Right lobe of liver (tissue), 6 donors: ENCODE results near the gene RBP4. TPM values are rescaled to one million over a fixed set of nuclear protein-coding genes. Genes with fewer than 3 reads are reported as not detected.

ENCODE experiments used
- ATAC-seq, 4 donors: fragments of 200-7000 bp; cut with Tn5 transposase; one replicate each; pipeline ENCODE4 v1.9.1; 2020; ENCODE audit warnings: mild to moderate bottlenecking in 4 of 4, moderate library complexity in 4 of 4
- DNase-seq, 3 donors: peaks; one replicate each; pipeline ENCODE4 v3.0.0-alpha.2; 2020
- H3K27ac ChIP-seq, 3 donors: fragments of 200-600 bp; one replicate each; pipeline ENCODE4 v1.8.0; 2022
- H3K27me3 ChIP-seq, 2 donors: fragments of 200-600 bp; one replicate each; pipeline ENCODE4 v1.8.0; 2022
- H3K36me3 ChIP-seq, 4 donors: fragments of 200-600 bp; sonication (generic) in 1 of 4; one replicate each; pipeline versions ENCODE4 v1.5.1 to v1.8.0; 2017 to 2022; ENCODE audit warnings: control low read depth in 1 of 4
- H3K4me1 ChIP-seq, 4 donors: fragments of 200-600 bp; sonication (generic) in 1 of 4; one replicate each; pipeline versions ENCODE4 v1.5.1 to v1.8.0; 2017 to 2022; ENCODE audit warnings: control low read depth in 1 of 4
- H3K4me3 ChIP-seq, 3 donors: fragments of 200-600 bp; one replicate each; pipeline ENCODE4 v1.8.0; 2022
- H3K9me3 ChIP-seq, 4 donors: fragments of 200-600 bp; sonication (generic) in 1 of 4; one replicate each; pipeline versions ENCODE4 v1.5.1 to v1.8.0; 2017 to 2022; ENCODE audit warnings: control low read depth in 1 of 4
- POLR2A ChIP-seq: fragments of 450-650 bp; IDR thresholded peaks from one replicate; pipeline ENCODE4 v1.6.1; 2017; ENCODE audit warnings: antibody characterized with exemption, mild to moderate bottlenecking
- WGBS: methylation state at CpG from one replicate; pipeline ENCODE4 v1.1.6; 2018; ENCODE audit warnings: low coverage, low lambda C conversion rate; ENCODE audit not compliant: insufficient coverage; ENCODE audit errors: missing lambda C conversion rate; 5-methylcytosine and 5-hydroxymethylcytosine counted together
- intact Hi-C, 2 donors: fragments of 100-400 bp; cut with DNase I; formaldehyde crosslinking; loops; one replicate each; pipeline versions ENCODE4 v1.11.2 to v1.14.1; 2022
- total RNA-seq, 6 experiments: library from RNA; depleted of rRNA in 2 of 6; stranded (reverse); fragments of >200 nt in 2 of 6; fragmentation: NEBNext Ultra II Directional in 3 of 6; extraction: Animal tissue kit (Norgen Biotek cat#: 25700) in 3 of 6; gene quantifications; one replicate each; pipeline versions ENCODE4 v1.1.0 to v1.2.4, GENCODE V29; 2016 to 2023
- TF ChIP-seq, protein P1 (sequence below), 4 donors: fragments of 200-600 bp in 3 of 4; fragments of 450-650 bp in 1 of 4; IDR thresholded peaks; one replicate each; pipeline versions ENCODE4 v1.5.1 to v1.8.0; 2016 to 2022; ENCODE audit warnings: antibody characterized with exemption in 4 of 4, mild to moderate bottlenecking in 2 of 4
- donor health status: DM: no; HTN: yes; CAD: no.
- donor health status: DM: no; HTN: no; CAD: no.
- donor health status: DM: no; HTN: no; CAD: no.
- donor health status: DM: no; HTN: yes; CAD: no.
- donor health status: DM: no; HTN: yes; CAD: no.

The RBP4 gene
- total RNA-seq, 6 experiments from 2014 or later = 4,975 to 8,539 (median 5,621) TPM

- Histone ChIP-seq H3K27me3 (no peaks in the 10 kb centered on the region), H3K4me1 (peaks cover 0 to 9% (median 2%) of the 10 kb centered on the region in 4 donors), H3K9me3 (no peaks in the 10 kb centered on the region), H3K4me3 (no peak overlapping the region), H3K27ac (no peak overlapping the region), H3K36me3 (no peaks in the 10 kb centered on the region)
- ATAC-seq (no peak), DNase-seq (no peak)
- TF ChIP-seq, protein P1, sequence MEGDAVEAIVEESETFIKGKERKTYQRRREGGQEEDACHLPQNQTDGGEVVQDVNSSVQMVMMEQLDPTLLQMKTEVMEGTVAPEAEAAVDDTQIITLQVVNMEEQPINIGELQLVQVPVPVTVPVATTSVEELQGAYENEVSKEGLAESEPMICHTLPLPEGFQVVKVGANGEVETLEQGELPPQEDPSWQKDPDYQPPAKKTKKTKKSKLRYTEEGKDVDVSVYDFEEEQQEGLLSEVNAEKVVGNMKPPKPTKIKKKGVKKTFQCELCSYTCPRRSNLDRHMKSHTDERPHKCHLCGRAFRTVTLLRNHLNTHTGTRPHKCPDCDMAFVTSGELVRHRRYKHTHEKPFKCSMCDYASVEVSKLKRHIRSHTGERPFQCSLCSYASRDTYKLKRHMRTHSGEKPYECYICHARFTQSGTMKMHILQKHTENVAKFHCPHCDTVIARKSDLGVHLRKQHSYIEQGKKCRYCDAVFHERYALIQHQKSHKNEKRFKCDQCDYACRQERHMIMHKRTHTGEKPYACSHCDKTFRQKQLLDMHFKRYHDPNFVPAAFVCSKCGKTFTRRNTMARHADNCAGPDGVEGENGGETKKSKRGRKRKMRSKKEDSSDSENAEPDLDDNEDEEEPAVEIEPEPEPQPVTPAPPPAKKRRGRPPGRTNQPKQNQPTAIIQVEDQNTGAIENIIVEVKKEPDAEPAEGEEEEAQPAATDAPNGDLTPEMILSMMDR (IDR thresholded peaks at IDR 0.05) = no peak
- TF ChIP-seq POLR2A = no peak
- WGBS = 92% methylated on average over 2 of the region's 3 CpGs
- intact Hi-C loops = no loop called here
These were observed 7.4 kb upstream of the RBP4 start for GRCh38 chr10:93608421-93608820.

DNA sequence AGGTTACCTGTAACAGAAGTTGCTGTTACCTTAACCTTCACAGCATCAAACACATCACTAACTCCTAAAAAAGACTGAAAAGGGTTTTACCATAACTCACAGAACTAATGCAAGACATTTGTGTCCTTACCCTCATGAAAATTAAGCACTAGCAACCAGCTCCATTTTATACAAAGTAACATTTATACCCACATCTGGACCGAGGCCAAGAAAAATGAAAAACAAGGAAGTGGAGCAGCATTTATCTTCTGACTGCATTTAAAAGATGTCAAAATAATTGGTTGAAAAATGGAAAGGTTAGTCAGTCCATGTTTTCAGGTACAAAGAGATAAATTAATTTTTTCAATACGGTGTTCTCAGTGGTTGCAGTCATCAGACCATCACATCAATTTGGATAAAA is 3.1 kb upstream of the RBP4 start:
- Histone ChIP-seq H3K4me1 (peaks cover 0 to 12% (median 4%) of the 10 kb centered on the region in 4 donors), H3K27me3 (no peaks in the 10 kb centered on the region), H3K27ac (peak overlapping the region in 1 of 3 donors; percentile 91), H3K36me3 (peaks cover 0 to 15% (median 5%) of the 10 kb centered on the region in 4 donors), H3K4me3 (no peak overlapping the region), H3K9me3 (no peaks in the 10 kb centered on the region)
- intact Hi-C loops = no loop called here
- TF ChIP-seq, protein P1 (IDR thresholded peaks at IDR 0.05) = no peak
- no peak for TF ChIP-seq POLR2A
- ATAC-seq (no peak), DNase-seq (no peak)
- 30% methylated on average over 2 of the region's 2 CpGs for WGBS

- no peak for DNase-seq
- TF ChIP-seq POLR2A = no peak
- TF ChIP-seq, protein P1 (IDR thresholded peaks at IDR 0.05) = no peak
- H3K4me3 ChIP-seq = peak overlapping the region in 2 of 3 donors; percentile 78 to 94
- ATAC-seq = peak in 3 of 4 donors; percentile 6 to 32 (median 26)
- peaks cover 0 to 12% (median 4%) of the 10 kb centered on the region in 4 donors for H3K4me1 ChIP-seq
- intact Hi-C loops = no loop called here
- H3K9me3 ChIP-seq = no peaks in the 10 kb centered on the region
- 34% methylated on average over 2 of the region's 2 CpGs for WGBS
- peak overlapping the region; percentile 82 to 91 (median 86) for H3K27ac ChIP-seq
- H3K36me3 ChIP-seq = peaks cover 0 to 26% (median 11%) of the 10 kb centered on the region in 4 donors
- H3K27me3 ChIP-seq = no peaks in the 10 kb centered on the region
These were observed 2.0 kb upstream of the RBP4 start for GRCh38 chr10:93603023-93603422.

DNA sequence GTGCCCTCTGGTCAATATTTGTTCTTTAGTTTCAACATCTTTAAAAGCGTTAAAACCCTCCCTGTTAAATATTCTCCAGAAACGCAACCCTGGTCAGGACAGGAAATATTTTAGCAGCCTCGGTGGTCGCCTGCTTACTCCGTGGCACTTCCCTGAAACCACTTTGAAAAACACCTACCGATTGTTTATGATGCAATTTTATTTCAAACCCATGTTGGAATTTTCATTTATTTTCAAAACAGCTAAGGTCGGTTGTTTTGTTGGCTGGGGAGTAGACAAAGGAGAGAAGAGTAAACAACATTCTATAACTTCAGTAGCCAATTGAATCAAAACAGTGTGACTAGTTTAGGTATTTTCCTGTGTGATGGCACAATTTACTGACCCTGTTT is 733 bp upstream of the RBP4 start:
- ATAC-seq = peak; percentile 26 to 47 (median 34)
- Histone ChIP-seq H3K27ac (peak overlapping the region; percentile 82 to 91 (median 86)), H3K4me3 (peak overlapping the region; percentile 36 to 94 (median 78)), H3K36me3 (peaks cover 0 to 39% (median 19%) of the 10 kb centered on the region in 4 donors), H3K4me1 (peaks cover 0 to 12% (median 4%) of the 10 kb centered on the region in 4 donors), H3K27me3 (no peaks in the 10 kb centered on the region), H3K9me3 (no peaks in the 10 kb centered on the region)
- no peak for TF ChIP-seq POLR2A
- TF ChIP-seq, protein P1 (IDR thresholded peaks at IDR 0.05) = no peak
- intact Hi-C loops = no loop called here
- DNase-seq = no peak
- under 1% methylated on average over 7 of the region's 7 CpGs for WGBS
